Esophagus squamous epithelium (tissue), 4 donors: ENCODE results near the gene ADCY7.

Experiments used
- POLR2A ChIP-seq, 4 donors: fragments of 450-650 bp; IDR thresholded peaks; one replicate each; pipeline ENCODE4 v1.6.1; 2017; ENCODE audit warnings: antibody characterized with exemption in 4 of 4, mild to moderate bottlenecking in 4 of 4, moderate library complexity in 3 of 4
- TF ChIP-seq, protein P1 (sequence below), 6 experiments: fragments of 450-650 bp in 4 of 6; fragments of 200-600 bp in 2 of 6; sonication (generic) in 2 of 6; IDR thresholded peaks; one replicate each; pipeline ENCODE4 v1.5.1; 2016 to 2019; ENCODE audit warnings: antibody characterized with exemption in 6 of 6, mild to moderate bottlenecking in 4 of 6, moderate library complexity in 4 of 6

DNA sequence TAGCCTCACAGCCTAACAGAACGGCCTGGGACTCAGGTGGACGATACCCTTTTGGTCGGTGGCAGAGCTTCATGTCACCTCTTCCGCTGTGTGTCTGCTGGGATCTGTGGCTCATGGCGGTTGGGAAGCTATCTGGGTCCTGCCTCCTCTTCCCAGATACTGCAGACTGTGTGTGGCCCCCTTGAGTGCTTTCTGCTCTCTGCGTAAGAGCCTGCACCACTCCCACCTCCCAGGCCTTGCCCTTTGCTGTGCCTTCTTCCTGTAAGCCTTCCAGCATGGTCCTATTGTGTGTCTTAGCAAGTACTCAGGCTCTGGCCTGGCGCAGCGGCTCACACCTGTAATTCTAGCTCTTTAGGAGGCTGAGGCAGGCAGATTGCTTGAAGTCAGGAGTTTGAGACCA lies 17.5 kb upstream of the ADCY7 start:
- TF ChIP-seq, protein P1, sequence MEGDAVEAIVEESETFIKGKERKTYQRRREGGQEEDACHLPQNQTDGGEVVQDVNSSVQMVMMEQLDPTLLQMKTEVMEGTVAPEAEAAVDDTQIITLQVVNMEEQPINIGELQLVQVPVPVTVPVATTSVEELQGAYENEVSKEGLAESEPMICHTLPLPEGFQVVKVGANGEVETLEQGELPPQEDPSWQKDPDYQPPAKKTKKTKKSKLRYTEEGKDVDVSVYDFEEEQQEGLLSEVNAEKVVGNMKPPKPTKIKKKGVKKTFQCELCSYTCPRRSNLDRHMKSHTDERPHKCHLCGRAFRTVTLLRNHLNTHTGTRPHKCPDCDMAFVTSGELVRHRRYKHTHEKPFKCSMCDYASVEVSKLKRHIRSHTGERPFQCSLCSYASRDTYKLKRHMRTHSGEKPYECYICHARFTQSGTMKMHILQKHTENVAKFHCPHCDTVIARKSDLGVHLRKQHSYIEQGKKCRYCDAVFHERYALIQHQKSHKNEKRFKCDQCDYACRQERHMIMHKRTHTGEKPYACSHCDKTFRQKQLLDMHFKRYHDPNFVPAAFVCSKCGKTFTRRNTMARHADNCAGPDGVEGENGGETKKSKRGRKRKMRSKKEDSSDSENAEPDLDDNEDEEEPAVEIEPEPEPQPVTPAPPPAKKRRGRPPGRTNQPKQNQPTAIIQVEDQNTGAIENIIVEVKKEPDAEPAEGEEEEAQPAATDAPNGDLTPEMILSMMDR (IDR thresholded peaks at IDR 0.05), result no peak
- no peak for TF ChIP-seq POLR2A (IDR thresholded peaks at IDR 0.05)
